D721Med (cell line): ENCODE data around the gene NFAT5.

Experiments used
- DNase-seq: peaks from one replicate; pipeline ENCODE4 v3.0.0; 2011; ENCODE audit warnings: low spot score; ENCODE audit not compliant: insufficient read length
- FAIRE-seq: peaks from 2 replicates; lab custom pipeline; 2011; peaks lifted over from hg19 to GRCh38; lab: Jason Lieb, UNC
- CTCF ChIP-seq: IDR thresholded peaks from 2 replicates; pipeline ENCODE4 v1.5.1; 2012; ENCODE audit warnings: mild to moderate bottlenecking, control low read depth; ENCODE audit not compliant: insufficient read depth; ENCODE audit errors: missing control alignments

The NFAT5 gene

GRCh38 chr16:69590590-69590989 lies 24.8 kb downstream of the NFAT5 start:
- DNase-seq (no peak), FAIRE-seq (no peak)
- TF ChIP-seq CTCF: no peak

GRCh38 chr16:69593751-69594255 lies 28.0 kb downstream of the NFAT5 start:
- no peak for TF ChIP-seq CTCF
- DNase-seq (no peak), FAIRE-seq (no peak)

GRCh38 chr16:69595127-69596036 lies 29.6 kb downstream of the NFAT5 start:
- no peak for DNase-seq
- FAIRE-seq: no peak
- TF ChIP-seq CTCF: no peak

GRCh38 chr16:69596801-69597200 lies 31.0 kb downstream of the NFAT5 start:
- no peak for TF ChIP-seq CTCF
- no peak for FAIRE-seq
- DNase-seq: no peak

- TF ChIP-seq CTCF: no peak
- FAIRE-seq (no peak), DNase-seq (no peak)
Measured at GRCh38 chr16:69598045-69598444, 32.3 kb downstream of the NFAT5 start.

- FAIRE-seq (no peak), DNase-seq (no peak)
- TF ChIP-seq CTCF: no peak
Measured at GRCh38 chr16:69599731-69600130, 34.0 kb downstream of the NFAT5 start.

GRCh38 chr16:69600202-69600601 lies 34.4 kb downstream of the NFAT5 start:
- no peak for DNase-seq
- no peak for TF ChIP-seq CTCF
- FAIRE-seq: no peak
